Activated CD8-positive, alpha-beta memory T cell treated with anti-CD3 and anti-CD28 coated beads for 4 hours (primary cell): ENCODE results near the gene NRBF2.
"Not testable (repeated sequence)": the region's sequence is repeated elsewhere in the genome, so short reads cannot be mapped to it uniquely, and the experiment has no call there.

ENCODE experiments used
- DNase-seq, 2 donors: peaks; one replicate each; pipeline ENCODE4 v3.0.0-alpha.2; 2020; ENCODE audit warnings: low read depth in 2 of 2

The NRBF2 gene

DNA sequence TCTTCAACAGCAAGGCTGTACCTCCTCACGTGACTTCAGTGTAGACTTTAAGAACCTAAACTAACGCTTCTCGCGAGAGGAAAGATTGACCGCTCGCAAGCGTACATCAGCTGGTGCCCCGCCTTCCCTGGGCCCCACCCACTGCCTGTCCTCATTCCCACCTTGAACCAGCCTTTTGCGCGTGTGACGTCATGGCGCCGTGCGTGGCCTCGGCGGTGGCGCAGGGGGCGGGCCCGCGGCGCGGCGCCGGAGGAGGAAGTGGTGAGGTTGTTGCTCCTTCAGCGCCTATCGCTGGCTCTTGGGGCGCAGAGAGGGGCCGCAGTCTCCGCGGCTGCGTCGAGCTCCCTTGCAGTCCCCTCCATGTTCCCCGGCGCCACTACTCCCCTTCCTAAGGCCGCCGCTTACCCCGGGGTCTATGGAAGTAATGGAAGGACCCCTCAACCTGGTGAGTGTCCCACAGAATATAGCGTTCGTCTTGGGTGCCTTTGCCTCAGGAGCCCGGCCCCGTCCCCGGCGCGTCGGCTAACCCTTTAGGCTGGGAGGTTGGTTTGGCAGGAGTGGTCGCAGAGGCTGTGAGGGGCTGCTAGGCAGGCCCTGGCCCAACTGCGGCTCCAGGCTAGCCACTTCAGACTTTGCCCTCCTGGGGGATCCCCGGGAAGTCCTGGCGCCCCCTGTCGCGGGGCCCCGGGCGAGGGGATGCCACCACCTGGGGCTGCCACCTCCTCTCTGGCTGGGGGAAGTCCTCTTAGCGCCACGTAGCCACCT is at the start of gene NRBF2:
Gene NRBF2 (plus strand): TSS at position 273 of the 765 bp plus-strand sequence. CDS start 143 bp downstream, at position 416.
- DNase-seq: peak; percentile 91 to 92

DNA sequence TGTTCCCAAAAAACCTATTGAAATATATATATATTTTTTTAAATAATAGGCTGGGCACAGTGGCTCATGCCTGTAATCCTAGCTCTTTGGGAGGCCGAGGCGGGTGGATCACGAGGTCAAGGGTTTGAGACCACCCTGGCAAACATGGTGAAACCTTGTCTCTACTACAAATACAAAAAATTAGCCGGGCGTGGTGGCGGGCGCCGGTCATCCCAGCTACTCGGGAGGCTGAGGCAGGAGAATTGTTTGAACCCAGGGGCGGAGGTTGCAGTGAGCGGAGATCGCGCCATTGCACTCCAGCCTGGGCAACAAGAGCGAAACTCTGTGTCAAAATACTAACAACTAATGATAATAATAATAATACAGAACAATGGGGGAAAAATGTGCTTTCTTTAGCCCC is 49.7 kb upstream of the NRBF2 start:
- not testable (repeated sequence) for DNase-seq

GRCh38 chr10:63083904-63084689 is 49.0 kb upstream of the NRBF2 start:
- DNase-seq: peak; percentile 3 to 10

DNA sequence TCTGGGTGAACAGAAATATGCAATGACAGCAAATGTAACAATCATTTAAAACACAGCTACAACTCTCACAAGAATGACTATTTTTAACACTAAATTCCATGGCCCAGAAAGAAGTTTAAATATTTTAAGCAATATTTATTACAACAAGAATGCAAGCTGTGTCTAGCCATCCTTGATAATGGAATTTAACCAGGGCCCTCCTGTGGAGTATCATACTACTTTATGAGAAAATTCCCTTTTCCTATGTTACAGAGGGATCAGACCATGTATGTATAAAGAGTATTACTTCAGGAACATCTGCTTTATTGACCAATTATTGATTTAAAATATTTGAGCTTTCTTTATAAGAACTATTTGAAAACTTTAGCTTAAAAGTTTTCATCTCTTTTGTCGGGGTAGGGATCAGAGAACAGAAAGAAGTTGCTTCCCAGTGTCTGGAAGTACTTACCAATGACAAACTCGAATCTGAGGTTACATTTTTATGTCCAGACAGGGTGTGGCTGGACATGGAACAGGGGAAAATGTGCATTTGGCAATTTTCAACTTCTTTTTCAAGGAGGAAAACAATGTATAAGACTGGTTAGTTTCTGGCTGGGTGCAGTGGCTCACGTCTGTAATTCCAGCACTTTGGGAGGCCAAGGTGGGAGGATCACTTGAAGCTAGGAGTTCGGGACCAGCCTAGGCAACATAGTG is 48.3 kb upstream of the NRBF2 start:
- DNase-seq: no peak

- no peak for DNase-seq
These were observed 39.9 kb upstream of the NRBF2 start for GRCh38 chr10:63093227-63093626.

DNA sequence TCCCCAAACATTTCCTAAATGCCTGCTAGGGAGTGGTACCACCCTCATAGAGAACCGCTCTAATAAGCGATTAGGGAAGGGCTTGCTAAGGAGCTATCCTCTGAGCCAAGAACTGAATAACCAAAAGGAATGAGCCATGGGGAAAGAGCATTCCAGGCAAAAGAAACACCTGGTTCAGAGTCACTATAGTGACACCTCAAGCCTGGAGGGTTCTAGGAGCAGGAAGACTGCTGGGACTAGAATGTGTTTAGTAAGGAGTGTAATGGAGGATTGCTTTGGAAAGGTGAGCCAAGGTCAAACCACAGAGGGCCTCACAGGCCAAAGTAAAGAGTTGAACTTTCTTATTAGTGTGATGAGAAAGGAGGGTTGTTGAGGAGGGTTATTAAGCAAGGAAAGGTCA is 38.7 kb upstream of the NRBF2 start:
- DNase-seq: no peak

DNA sequence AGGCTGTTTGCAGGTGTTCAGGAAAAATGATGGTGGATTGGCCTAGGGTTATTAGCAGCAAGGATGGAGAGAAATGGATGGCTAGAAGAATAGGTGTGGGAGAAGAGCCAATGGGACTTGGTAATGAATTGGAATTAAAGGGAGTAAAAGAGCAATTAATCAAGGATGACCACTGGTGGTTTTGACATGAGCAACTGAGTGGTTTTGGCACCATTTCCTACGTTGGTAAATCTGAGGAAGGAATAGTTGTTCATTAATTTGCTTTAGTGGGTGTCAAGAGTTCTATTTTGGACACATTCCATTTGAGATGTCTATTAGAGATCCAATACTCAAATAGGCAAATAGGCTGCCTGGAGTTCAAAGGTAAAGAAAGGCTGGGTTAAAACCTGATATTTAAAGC is 38.2 kb upstream of the NRBF2 start:
- no peak for DNase-seq

DNA sequence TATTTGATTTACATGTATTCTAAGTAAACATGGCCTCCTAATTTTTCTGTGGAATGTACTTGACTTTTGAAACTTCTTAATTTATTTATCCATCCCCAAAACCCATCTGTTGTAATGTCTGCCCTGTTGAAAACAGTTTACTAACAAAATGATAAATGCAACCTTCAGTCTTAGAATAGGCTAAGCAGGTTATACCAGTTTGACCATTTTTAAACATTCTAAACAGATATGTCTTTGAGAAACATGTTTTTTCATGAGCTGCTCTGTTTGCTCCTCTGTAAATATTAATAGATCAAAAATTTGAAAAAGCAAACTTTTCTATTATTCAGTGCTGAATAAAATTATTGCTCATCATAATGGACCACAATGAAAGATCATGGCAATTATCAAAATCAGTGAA is 33.4 kb upstream of the NRBF2 start:
- DNase-seq: no peak

DNA sequence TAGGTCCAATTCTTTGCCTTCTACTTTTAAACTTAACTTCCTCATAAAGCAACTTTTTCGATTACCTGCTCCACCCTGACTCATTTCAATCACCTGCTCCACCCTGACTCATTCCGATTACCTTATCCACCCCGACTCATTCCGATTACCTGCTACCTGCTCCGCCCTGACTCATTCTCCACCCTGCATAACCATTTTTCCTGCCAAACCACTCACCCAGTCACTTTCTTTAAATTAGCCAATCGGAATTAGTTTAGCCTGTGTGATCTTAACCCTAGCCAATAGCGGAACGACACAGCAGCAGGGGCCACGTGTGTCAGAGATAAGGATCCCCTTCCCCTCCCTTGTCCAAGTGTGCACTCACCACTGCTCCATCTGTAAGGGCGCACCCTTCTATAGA is 32.0 kb upstream of the NRBF2 start:
- not testable (repeated sequence) for DNase-seq

DNA sequence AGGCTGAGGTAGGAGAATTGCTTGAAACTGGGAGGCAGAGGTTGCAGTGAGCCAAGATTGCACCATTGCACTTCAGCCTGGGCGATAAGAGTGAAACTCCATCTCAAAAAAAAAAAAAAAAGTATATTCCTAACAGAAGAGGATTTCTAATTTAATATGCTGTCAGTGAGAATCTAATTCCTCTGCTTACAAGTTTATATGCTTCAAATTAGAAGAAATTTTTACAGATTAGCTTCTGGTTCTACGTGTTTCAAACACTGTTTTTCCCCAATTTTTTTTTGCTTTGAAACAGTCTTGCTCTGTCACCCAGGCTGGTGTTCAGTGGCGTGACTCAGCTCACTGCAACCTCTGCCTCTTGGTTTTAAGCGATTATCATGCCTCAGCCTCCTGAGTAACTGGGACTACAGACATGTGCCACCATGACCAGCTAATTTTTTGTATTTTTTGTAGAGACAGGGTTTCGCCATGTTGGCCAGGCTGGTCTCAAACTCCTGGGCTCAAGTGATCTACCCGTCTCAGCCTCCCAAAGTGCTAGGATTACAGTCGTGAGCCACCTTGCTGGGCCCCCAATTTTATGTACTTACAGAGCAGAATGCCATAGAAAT is 30.7 kb upstream of the NRBF2 start:
- DNase-seq: not testable (repeated sequence)

DNA sequence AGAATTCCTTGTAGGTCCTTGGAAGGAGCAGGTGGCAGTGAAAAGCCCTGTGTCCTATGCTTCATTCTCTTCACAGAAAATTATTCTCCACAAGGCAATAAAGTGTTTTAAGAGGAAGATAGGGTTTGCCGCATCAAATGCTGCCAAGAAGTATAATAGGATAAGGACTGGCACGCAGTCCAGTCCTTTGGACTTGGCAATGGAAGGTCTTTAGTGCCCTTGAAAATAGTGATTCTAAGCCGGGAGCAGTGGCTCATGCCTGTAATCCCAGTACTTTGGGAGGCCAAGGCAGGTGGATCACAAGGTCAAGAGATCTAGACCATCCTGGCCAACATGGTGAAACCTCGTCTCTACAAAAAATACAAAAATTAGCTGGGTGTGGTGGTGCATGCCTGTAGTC is 29.9 kb upstream of the NRBF2 start:
- DNase-seq: not testable (repeated sequence)

GRCh38 chr10:63103971-63104409 is 29.1 kb upstream of the NRBF2 start:
- peak in 1 of 2 donors; percentile 13 for DNase-seq

- no peak for DNase-seq
These were observed 27.7 kb upstream of the NRBF2 start for GRCh38 chr10:63105225-63106110.

GRCh38 chr10:63106111-63106755 is 26.9 kb upstream of the NRBF2 start:
- DNase-seq: no peak

DNA sequence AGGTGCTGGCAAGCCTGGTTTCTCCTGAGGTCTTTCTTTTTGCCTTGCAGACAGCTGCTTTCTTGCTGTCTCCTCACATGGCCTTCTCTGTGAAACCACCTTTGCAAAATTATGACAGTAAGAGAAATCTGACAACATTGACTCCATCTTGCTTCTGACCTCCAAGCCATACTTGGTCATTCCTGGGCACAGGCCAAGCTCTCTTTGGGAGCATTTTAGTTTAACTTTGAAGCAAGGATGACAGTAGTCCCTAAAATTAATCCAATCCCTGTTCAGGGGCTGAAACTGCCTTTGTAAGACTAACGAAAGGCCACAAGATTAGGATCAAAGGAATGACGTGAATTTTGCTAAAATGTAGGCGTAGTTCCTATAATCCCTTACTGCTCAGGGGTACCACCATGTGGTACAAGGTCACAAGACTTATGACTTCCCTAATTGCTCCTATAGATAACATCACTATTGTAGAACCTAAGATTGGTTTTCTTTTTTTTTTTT is 25.1 kb upstream of the NRBF2 start:
- DNase-seq: no peak

DNA sequence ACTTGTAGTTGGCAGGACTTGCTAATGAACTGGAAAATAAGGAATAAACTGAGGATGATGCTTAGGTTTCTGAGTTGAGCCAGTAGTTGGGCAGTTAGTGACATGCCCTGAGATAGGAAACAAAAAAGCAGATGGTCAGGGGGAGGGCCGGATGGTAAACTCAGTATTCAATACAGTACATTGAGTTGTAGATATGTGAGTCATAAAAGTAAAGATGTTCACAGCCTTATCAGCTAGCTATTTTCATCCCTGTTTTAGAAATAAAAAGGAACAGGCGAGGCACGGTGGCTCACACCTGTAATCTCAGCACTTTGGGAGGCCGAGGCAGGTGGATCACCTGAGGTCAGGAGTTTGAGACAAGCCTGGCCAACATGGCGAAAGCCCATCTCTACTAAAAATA is 22.2 kb upstream of the NRBF2 start:
- no peak for DNase-seq

DNA sequence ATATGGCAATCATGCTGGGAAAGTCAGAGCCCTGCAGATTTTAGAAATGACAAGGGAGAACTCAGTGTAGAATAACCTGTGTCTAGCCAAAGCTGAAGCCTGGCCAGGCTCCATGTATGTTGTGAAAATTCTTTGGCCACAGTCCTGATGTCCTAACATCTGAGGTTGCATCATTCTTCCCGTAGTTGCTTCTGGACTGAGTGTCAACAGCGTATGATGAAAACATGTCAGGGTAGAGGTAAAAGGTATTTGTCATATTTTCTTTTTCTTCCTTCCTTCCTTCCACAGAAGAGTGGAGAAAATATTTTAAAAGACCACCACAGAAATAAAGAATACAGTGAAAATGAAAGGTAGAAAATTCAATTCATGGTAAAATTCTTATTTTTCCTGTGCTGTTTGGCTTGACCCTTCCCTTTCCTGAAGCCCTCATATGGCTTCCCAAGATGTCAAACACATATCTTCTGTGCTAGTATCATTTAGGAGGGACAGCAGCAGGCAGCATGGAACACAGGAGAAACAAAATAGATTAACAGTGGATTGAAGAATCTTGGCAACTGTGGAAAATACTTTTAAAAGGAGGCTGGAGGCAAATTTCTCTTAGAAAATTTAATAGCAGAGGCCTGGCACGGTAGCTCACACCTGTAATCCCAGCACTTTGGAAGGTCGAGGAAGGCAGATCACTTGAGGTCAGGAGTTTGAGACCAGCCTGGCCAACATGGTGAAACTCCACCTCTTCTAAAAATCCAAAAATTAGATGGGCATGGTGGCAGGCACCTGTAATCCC is 18.9 kb upstream of the NRBF2 start:
- no peak for DNase-seq

DNA sequence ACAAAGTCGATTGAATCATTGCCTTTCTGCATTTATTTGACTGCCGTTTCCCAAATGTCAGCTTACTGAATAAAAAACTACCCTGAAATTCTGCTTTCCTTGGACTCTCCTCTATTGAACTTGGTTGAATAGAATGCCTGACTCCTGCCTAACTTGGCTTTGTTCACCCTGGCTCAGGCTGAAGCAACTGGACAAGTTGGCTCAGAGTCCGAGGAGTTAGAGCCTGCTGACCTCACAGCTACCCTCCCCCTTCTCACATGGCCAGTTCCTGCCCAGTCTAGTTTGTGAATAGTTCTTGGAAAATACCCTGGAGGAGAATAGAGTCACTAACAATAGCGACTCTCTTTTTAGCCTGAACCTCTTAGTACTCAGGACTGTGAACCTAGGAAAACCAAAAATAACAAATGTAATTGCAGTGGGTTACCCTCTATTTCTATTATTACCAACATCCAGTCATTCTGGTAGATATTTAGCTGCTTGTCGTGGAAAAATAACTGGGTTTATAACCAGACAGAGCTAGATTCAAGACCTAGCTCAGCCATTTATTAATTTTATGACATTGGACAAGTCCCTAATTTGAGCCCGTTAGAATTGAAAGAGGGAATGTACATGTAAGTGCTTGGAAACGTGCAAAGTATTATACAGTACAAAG is 17.3 kb upstream of the NRBF2 start:
- no peak for DNase-seq
